Type B pancreatic cell (in vitro differentiated cells): Measurements from ENCODE around the gene TERT. TPM values are rescaled to one million over a fixed set of nuclear protein-coding genes. Genes with fewer than 3 reads are reported as not detected.
"Not testable (repeated sequence)": the region's sequence is repeated elsewhere in the genome, so short reads cannot be mapped to it uniquely, and the experiment has no call there.

Experiments
- DNase-seq: peaks from one replicate; pipeline ENCODE4 v3.0.0; 2021; ENCODE audit warnings: mixed read lengths; ENCODE audit not compliant: unreplicated experiment; ENCODE audit errors: extremely low spot score
- H3K27ac Mint-ChIP-seq: 2 replicates; pipeline ENCODE4 v1.8.0; 2021; ENCODE audit warnings: mild to moderate bottlenecking, mixed read lengths
- H3K27me3 Mint-ChIP-seq: 2 replicates; pipeline ENCODE4 v1.8.0; 2021; ENCODE audit warnings: mixed read lengths
- H3K36me3 Mint-ChIP-seq: 2 replicates; pipeline ENCODE4 v1.8.0; 2021; ENCODE audit warnings: mixed read lengths
- H3K4me1 Mint-ChIP-seq: one replicate; pipeline ENCODE4 v1.8.0; 2021; ENCODE audit warnings: mixed read lengths; ENCODE audit not compliant: unreplicated experiment
- H3K4me3 Mint-ChIP-seq: 2 replicates; pipeline ENCODE4 v1.8.0; 2021; ENCODE audit warnings: mild to moderate bottlenecking, mixed read lengths
- H3K9me3 Mint-ChIP-seq: 2 replicates; pipeline ENCODE4 v1.8.0; 2021; ENCODE audit warnings: mixed read lengths
- CTCF ChIP-seq: fragments of 200-600 bp; sonication (generic); conservative IDR thresholded peaks from 2 replicates; pipeline ENCODE4 v1.5.0; 2021; ENCODE audit warnings: antibody characterized with exemption, mild to moderate bottlenecking
- total RNA-seq: library from RNA; stranded (reverse); gene quantifications from 2 replicates; pipeline ENCODE4 v1.2.1, GENCODE V29; 2021; ENCODE audit warnings: low replicate concordance

TERT gene
- total RNA-seq, 1 donor from 2014 or later, result 2.4 TPM

GRCh38 chr5:1336749-1337488 is 42.1 kb upstream of the TERT start:
- no peaks in the 10 kb centered on the region for H3K4me1 Mint-ChIP-seq
- peaks cover 14% of the 10 kb centered on the region for H3K36me3 Mint-ChIP-seq
- TF ChIP-seq CTCF, result no peak

GRCh38 chr5:1336106-1336561 is 41.3 kb upstream of the TERT start:
- Mint-ChIP-seq H3K36me3 (peaks cover 12% of the 10 kb centered on the region), H3K9me3 (no peaks in the 10 kb centered on the region), H3K4me3 (no peak overlapping the region), H3K4me1 (no peaks in the 10 kb centered on the region), H3K27me3 (no peaks in the 10 kb centered on the region), H3K27ac (no peak overlapping the region)
- DNase-seq, result no peak
- TF ChIP-seq CTCF, result no peak

More at GRCh38 chr5:1336749-1337488, 42.1 kb upstream of the TERT start:
- H3K9me3 Mint-ChIP-seq, result no peaks in the 10 kb centered on the region
- H3K27ac Mint-ChIP-seq, result no peak overlapping the region
- no peak overlapping the region for H3K4me3 Mint-ChIP-seq
- no peak for DNase-seq
- no peaks in the 10 kb centered on the region for H3K27me3 Mint-ChIP-seq

DNA sequence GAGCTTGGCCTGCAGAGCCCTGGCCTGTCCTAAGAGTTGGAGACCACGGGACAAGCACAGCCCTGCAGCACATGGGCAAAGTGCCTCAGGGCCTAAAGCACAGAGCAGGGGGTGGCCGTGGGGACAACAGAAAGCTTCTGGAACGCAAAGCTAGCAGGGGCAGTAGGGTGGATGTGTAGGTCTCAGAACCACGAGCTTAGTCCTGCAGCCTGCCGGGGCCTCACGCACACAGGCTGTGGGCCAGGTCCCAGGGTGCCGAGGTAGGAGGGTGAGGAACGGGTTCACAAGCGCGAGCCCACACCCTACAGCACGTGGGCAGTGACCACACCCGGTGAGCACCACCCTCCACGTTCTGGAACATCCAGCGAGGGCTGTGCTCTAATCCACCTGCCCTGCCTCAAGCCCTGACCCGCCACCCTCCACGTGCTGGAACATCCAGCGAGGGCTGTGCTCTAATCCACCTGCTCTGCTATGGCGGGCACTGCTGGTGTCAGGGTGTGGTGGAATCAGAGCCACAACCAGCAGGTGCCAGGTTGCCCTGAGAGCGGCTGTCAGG is 40.8 kb upstream of the TERT start:
- no peak for TF ChIP-seq CTCF
- H3K36me3 Mint-ChIP-seq, result peaks cover 11% of the 10 kb centered on the region
- no peaks in the 10 kb centered on the region for H3K4me1 Mint-ChIP-seq
- no peak for DNase-seq
- no peak overlapping the region for H3K27ac Mint-ChIP-seq
- H3K9me3 Mint-ChIP-seq, result no peaks in the 10 kb centered on the region
- no peak overlapping the region for H3K4me3 Mint-ChIP-seq
- no peaks in the 10 kb centered on the region for H3K27me3 Mint-ChIP-seq

DNA sequence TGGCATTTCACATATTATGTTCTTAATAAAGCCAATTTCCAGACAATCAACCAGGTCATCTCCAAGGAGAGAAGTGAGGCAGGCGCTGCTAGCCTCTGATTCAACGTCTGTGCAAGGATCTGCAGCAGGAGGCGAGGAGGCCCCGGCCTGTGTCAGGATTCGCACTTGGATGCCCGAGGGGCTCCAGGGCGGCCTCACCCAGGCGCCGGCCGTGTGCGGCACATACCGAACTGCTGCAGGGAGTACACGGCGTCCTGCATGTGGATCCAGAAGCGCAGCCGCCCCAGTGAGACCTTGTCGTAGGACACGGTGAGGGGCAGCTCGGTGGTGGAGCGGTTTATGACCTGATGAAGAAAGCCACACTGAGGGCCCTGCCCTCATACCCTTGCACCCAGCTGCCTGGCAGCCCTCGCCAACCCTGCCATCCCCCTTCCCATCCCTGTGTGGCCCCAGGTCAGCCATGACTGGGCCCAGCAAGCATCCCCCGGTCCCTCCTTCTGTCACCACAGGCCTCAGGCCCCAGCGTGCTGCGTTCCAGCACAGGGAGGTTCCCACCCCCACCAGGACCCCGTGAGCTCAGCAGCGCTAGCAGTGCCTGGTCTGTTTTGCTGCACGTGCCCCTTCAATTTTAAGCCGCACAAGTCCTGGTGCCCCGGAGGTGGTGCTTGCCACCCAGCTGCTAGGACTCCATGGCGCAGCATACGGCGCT is 40.1 kb upstream of the TERT start:
- H3K27ac Mint-ChIP-seq, result no peak overlapping the region
- no peaks in the 10 kb centered on the region for H3K27me3 Mint-ChIP-seq
- H3K9me3 Mint-ChIP-seq, result no peaks in the 10 kb centered on the region
- H3K4me1 Mint-ChIP-seq, result no peaks in the 10 kb centered on the region
- TF ChIP-seq CTCF, result no peak
- no peak overlapping the region for H3K4me3 Mint-ChIP-seq
- H3K36me3 Mint-ChIP-seq, result peaks cover 11% of the 10 kb centered on the region
- no peak for DNase-seq

DNA sequence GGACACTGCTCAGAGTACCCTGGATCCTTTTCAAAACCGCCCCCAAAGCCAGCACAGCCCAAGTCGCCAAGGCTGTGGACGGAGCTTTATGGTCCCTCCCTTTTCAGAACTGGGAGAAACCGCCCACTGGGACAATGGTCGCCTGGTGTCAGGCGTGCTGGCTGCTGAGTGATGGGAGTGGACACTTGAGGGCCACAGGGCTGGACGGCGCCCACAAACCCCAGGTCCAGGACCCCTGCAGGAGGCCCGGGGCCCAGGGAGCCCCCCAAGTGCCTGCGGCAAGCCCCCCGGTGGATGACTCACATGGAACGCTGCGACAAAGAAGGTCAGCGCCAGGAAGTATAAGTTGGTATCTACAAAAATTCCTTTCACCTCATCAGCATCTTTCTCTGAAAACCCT is 39.1 kb upstream of the TERT start:
- Mint-ChIP-seq H3K4me3 (no peak overlapping the region), H3K9me3 (no peaks in the 10 kb centered on the region), H3K27me3 (no peaks in the 10 kb centered on the region), H3K27ac (no peak overlapping the region), H3K4me1 (no peaks in the 10 kb centered on the region), H3K36me3 (peaks cover 11% of the 10 kb centered on the region)
- TF ChIP-seq CTCF, result no peak
- no peak for DNase-seq

- not testable (repeated sequence) for H3K4me3 Mint-ChIP-seq, DNase-seq, H3K27ac Mint-ChIP-seq, H3K27me3 Mint-ChIP-seq, H3K9me3 Mint-ChIP-seq, H3K4me1 Mint-ChIP-seq
- peaks cover 16% of the 10 kb centered on the region for H3K36me3 Mint-ChIP-seq
These were observed 38.4 kb upstream of the TERT start for GRCh38 chr5:1333286-1333685.
